RWPE2 (cell line): ENCODE data around the gene GSK3B.

Experiments used
- ATAC-seq: fragments of 200-7000 bp; cut with Tn5 transposase; 3 replicates; pipeline ENCODE4 v1.9.1; 2021; ENCODE audit warnings: low read depth
- DNase-seq: peaks from one replicate; pipeline ENCODE4 v3.0.0-alpha.2; 2020; ENCODE audit warnings: low spot score
- H3K27ac ChIP-seq: fragments of 450-650 bp; 2 replicates; pipeline ENCODE4 v1.5.1; 2017; ENCODE audit warnings: mild to moderate bottlenecking; ENCODE audit not compliant: poor library complexity, severe bottlenecking
- H3K27me3 ChIP-seq: fragments of 250-450 bp; sonication (Bioruptor Pico); 2 replicates; pipeline ENCODE4 v1.5.1; 2021; ENCODE audit warnings: mild to moderate bottlenecking, moderate library complexity; ENCODE audit not compliant: insufficient read depth, poor library complexity, severe bottlenecking
- H3K36me3 ChIP-seq: fragments of 250-450 bp; sonication (Bioruptor Pico); 2 replicates; pipeline ENCODE4 v1.5.1; 2020; ENCODE audit warnings: low read depth, mild to moderate bottlenecking, moderate library complexity
- H3K4me1 ChIP-seq: fragments of 250-450 bp; sonication (Bioruptor Pico); 2 replicates; pipeline ENCODE4 v1.5.1; 2021; ENCODE audit warnings: mild to moderate bottlenecking, moderate library complexity; ENCODE audit not compliant: insufficient read depth, poor library complexity, severe bottlenecking
- H3K4me3 ChIP-seq: fragments of 250-450 bp; sonication (Bioruptor Pico); 2 replicates; pipeline ENCODE4 v1.5.1; 2021; ENCODE audit warnings: mild to moderate bottlenecking, moderate library complexity; ENCODE audit not compliant: severe bottlenecking
- H3K9me3 ChIP-seq: fragments of 250-450 bp; sonication (Bioruptor Pico); 2 replicates; pipeline ENCODE4 v1.5.1; 2021; ENCODE audit warnings: mild to moderate bottlenecking, moderate library complexity; ENCODE audit not compliant: severe bottlenecking
- CTCF ChIP-seq: fragments of 450-650 bp; IDR thresholded peaks from one replicate; pipeline ENCODE4 v1.5.1; 2017; ENCODE audit warnings: mild to moderate bottlenecking, moderate library complexity; ENCODE audit not compliant: poor library complexity, severe bottlenecking

GSK3B gene

GRCh38 chr3:119818937-119819336, 275.3 kb downstream of the GSK3B start:
- Histone ChIP-seq H3K36me3 (no peaks in the 10 kb centered on the region; the same call in 1 of the 2 replicates), H3K27ac (no peak overlapping the region), H3K9me3 (no peaks in the 10 kb centered on the region), H3K4me1 (no peaks in the 10 kb centered on the region), H3K4me3 (no peak overlapping the region), H3K27me3 (no peaks in the 10 kb centered on the region)
- ATAC-seq (no peak), DNase-seq (no peak)
- no peak for TF ChIP-seq CTCF

GRCh38 chr3:119817583-119818363, 276.5 kb downstream of the GSK3B start:
- ATAC-seq (peak; percentile 7; the same call in 1 of the 3 replicates), DNase-seq (no peak)
- Histone ChIP-seq H3K36me3 (no peaks in the 10 kb centered on the region), H3K9me3 (no peaks in the 10 kb centered on the region), H3K4me3 (no peak overlapping the region), H3K27ac (no peak overlapping the region), H3K27me3 (no peaks in the 10 kb centered on the region), H3K4me1 (no peaks in the 10 kb centered on the region)
- no peak for TF ChIP-seq CTCF

- ATAC-seq: no peak
- TF ChIP-seq CTCF: no peak
Measured at GRCh38 chr3:119817071-119817470, 277.2 kb downstream of the GSK3B start.

GRCh38 chr3:119815716-119816115, 278.5 kb downstream of the GSK3B start:
- no peak for DNase-seq
- H3K27ac ChIP-seq: no peak overlapping the region
- no peak overlapping the region for H3K4me3 ChIP-seq
- no peaks in the 10 kb centered on the region for H3K36me3 ChIP-seq
- no peaks in the 10 kb centered on the region for H3K4me1 ChIP-seq
- no peaks in the 10 kb centered on the region for H3K27me3 ChIP-seq
- no peak for ATAC-seq
- no peak for TF ChIP-seq CTCF
- H3K9me3 ChIP-seq: no peaks in the 10 kb centered on the region

More at GRCh38 chr3:119817071-119817470, 277.2 kb downstream of the GSK3B start:
- H3K9me3 ChIP-seq: no peaks in the 10 kb centered on the region
- no peaks in the 10 kb centered on the region for H3K27me3 ChIP-seq
- no peak for DNase-seq
- H3K27ac ChIP-seq: no peak overlapping the region
- H3K36me3 ChIP-seq: no peaks in the 10 kb centered on the region
- no peak overlapping the region for H3K4me3 ChIP-seq
- H3K4me1 ChIP-seq: no peaks in the 10 kb centered on the region

- no peaks in the 10 kb centered on the region for H3K4me1 ChIP-seq
- H3K27ac ChIP-seq: no peak overlapping the region
- H3K27me3 ChIP-seq: no peaks in the 10 kb centered on the region
- ATAC-seq: no peak
- DNase-seq: no peak
- no peaks in the 10 kb centered on the region for H3K9me3 ChIP-seq
- no peaks in the 10 kb centered on the region for H3K36me3 ChIP-seq
- no peak for TF ChIP-seq CTCF
- H3K4me3 ChIP-seq: no peak overlapping the region
Measured at GRCh38 chr3:119812491-119813058, 281.7 kb downstream of the GSK3B start.
